HG03196 (cell line): ENCODE measurements around the gene SEMA5A.

Experiments used
- ATAC-seq: cut with Tn5 transposase; IDR thresholded peaks from one replicate; pipeline ENCODE4 v1.9.1; 2021; ENCODE audit not compliant: unreplicated experiment

Gene SEMA5A

DNA sequence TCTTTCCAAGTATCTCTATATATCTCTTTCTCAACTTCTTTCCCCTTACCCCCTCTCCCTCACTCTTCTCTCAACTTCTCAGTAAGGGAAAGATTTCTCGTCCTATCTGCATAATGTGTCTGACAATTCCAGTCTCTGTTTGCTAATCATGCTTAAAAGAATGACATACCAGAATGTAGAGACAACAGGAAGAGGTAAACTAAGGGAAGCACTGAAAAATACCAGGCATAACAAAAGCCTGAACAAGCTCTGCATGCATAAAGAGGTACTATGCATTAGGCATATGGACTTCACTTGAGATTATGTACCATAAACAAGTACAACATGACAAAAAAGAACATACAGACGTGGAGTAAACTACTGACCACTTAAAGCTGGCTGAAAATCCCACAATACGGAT, 62.6 kb downstream of the SEMA5A start:
- no peak for ATAC-seq

DNA sequence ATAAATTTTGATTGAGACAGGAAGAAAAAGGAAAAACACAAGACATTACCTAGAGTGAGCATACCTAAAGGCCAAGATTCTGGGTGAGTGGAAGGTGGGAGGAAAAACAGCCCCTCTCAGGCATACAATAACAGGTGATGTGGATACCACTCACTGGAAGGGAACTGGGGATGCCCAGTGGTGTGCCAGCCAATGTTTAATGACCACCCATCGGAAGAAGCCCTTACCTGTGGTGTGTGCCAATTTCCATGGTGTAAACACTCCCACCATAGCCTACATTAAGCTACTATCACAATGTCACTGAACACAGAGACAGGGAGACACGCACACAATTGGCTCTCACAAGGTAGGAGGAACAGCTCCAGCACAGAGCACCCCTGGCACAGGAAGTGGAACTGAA, 63.5 kb downstream of the SEMA5A start:
- no peak for ATAC-seq

DNA sequence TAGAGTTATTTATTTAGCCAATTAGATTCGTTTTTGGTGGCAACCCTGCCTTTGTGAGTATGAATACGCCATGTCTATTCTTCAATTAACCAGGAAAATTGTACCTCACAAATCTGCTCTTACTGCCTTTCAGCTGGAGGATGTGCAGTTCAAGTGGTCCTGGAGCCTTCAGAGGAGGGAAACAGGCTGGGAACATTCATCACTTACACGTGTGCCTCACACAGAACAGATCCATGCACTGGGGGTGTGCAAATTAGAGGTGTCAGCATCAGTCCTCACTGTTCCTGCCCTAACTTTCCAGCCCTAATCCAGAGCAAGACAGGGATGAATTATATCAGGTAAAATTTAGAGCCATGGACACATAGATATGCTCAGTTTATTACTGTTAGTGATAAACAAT, 65.4 kb downstream of the SEMA5A start:
- ATAC-seq = no peak

DNA sequence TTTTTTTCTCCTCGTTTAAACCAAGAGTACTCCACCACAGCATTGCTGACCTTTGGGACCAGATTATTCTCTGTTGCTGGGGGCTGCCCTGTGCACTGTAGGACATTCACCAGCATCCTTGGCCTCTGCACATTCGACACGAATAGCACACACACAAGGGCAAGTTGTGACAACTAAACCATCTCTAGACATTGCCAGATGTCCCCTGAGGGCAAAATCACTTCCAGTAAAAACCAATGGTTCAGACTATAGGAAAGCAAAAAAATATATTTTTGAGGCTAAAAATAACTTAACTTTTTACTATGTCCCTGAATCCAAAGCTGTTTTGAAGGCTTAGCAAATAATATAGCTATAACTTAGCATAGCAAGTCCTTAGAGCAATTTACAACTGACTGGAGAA, 65.9 kb downstream of the SEMA5A start:
- no peak for ATAC-seq

DNA sequence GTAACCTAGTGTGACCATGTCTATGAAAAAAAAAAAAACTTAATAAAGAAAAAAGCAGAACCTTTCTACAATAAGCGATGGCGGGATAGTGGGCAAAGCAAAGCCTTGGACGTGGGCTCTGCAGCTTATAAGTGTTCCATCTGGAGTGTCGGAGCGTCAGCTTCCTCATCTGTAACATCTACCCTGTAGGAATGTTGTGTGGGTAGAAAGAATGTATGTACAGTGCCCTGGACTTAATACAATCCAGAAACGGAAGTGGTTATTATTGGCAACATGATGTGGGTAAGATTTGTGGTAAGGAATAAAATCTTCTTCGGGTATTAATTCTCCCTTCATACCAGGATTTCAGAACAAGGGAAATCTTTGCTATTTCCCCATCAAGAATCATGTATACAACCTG, 66.5 kb downstream of the SEMA5A start:
- ATAC-seq = no peak

DNA sequence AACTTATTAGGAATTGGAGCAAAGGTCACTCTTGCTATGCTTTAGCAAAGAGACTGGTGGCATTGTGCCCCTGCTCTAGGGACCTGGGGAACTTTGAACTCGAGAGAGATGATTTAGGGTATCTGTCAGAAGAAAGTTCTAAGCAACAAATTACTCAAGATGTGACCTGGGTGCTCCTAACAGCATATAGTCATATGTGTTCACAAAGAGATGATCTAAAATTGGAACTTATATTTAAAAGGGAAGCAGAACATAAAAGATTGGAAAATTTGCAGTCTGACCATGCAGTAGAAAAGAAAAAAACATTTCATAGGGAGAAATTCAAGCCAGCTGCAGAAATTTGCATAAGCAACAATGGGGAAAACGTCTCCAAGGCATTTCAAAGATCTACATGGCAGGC, 68.3 kb downstream of the SEMA5A start:
- ATAC-seq = no peak

DNA sequence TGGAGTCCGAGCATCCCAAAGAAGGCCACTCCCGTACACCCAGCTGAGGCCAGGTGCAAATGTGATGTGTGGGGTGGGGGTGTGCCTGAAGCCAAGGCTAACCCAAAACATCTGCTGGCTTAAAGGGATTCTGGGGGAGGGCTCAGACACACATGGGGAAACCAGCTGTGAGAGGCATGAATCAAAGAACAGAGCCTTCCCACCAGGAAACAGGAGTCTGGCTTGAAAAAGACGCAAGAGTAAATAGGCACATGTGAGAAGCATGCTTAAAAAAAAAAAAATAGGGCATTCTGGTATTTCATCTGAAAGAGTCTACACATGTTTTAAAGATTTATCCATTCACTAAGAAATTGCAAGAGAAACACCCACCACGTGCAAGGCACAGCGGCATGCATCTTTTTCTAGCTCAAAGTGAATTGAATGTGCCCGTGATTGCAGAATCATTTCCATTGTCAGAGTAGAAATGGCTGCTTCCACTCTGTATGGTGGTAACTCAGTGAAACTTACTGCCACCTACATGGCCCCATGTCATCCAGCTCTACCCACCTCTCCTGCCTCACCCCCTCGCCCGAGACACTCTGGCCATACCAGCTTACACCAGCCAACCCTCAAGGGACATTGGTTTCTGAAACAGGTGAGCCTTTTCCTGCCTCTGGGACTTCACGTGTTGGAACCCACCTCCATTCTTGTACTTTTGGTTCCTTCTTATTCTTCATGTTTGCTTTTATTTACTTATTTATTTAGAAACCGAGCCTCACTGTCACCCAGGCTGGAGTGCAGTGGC, 71.5 kb downstream of the SEMA5A start:
- no peak for ATAC-seq

DNA sequence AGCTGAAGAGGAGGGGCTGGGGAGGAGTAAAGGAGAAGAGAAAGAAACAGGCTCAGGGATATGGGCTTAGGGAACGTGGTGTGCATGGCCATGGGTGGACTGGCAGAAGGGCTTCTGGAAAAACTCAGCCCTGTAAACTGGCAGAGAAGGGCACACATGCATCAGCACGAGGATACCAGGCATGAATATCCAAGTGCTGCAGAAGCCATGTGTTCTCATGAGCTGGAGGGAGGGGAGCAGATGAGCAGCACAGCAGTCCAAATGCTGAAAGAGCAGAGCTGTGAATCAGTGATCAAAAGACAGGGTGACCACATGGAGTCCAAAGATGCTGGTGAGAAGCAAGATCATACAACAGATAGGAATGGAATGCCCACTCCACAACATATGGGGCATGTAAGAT, 72.3 kb downstream of the SEMA5A start:
- ATAC-seq = no peak

- ATAC-seq = no peak
These were observed 75.5 kb downstream of the SEMA5A start for GRCh38 chr5:9470410-9470809.

GRCh38 chr5:9468060-9468388, 77.9 kb downstream of the SEMA5A start:
- ATAC-seq = no peak

DNA sequence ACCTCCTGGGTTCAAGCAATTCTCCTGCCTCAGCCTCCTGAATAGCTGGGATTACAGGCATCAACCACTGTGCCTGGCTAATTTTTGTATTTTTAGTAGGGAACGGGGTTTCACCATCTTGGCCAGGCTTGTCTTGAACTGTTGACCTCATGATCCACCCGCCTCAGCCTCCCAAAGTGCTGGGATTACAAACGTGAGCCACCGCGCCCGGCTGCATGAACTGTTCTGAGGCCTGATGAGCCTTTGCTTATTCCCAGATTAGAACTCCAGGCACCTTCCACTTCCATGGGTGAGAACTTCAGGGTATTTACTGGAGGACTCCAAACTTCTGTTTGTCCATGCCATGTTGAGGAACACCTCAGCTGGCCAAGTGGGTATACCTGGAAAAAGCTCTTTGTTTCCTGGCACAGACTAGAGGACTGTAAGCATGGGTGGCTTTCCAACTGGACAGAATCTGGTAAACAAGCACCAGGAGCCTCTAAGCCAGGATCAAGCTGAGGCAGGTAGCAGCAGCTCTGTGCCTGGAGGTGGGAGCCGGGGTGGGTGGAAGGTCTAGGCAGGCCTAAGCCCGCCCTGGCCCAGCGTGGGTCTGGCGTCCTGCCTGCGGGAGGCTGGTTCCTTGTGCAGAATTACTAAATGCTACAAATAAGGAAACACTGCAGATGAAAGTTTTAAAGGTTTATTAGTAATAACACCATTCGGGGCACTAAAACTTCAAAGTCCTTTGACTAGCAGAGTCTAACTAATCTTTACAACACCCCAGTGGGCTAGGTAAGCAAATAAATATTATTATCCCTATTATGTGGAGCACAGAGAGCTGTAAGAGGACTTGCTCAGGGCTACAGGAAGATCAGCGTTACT, 78.4 kb downstream of the SEMA5A start:
- ATAC-seq = no peak

GRCh38 chr5:9466697-9467096, 79.2 kb downstream of the SEMA5A start:
- no peak for ATAC-seq

- ATAC-seq = no peak
These were observed 81.4 kb downstream of the SEMA5A start for GRCh38 chr5:9464478-9464877.

DNA sequence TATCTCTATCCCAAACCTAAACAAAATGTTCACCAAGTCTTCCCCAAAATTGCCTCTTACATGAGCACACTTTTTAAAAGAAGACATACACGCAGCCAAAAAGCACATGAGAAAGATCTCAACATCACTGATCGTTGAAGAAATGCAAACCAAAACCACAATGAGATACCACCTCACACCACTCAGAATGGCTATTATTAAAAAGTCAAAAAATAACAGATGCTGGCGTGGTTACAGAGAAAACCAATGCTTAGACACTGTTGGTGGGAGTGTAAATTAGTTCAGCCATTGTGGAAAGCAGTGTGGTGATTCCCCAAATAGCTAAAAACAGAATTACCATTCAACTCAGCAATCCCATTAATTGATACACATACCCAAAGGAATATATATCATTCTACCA, 83.8 kb downstream of the SEMA5A start:
- no peak for ATAC-seq

DNA sequence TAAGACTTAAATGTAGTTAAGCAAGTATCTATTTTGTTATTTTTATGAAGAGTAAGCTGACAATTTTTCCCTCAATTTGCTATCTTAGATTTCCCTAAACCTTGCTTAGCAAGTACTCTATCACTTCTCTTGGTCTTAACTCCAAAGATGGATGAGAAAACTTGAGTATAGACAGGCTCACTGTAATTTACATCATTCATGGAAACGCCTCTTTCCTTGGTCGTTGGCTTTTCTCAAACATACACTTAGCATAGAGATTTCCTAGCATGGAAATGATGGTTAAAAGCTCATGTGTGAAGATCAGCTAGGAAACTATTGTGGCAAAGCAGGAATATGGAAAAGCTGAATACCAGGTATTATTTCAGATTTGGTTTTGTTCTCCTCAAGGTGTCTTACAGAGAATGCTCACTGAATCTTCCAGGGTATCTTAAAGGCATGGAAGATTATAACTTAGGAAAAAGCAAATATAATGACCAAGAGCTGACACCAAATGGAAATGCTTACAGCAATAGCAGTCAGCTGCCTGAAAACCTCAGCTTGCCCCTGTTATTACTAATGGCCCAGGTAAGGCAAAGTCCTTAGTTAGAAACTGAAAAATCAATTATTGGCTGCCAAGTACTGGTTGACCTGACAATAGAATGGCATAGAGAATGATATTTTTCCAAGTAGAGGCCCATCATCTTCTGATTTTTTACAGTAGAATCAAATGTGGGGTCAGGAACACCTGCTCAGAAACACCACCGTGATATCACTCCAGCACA, 84.8 kb downstream of the SEMA5A start:
- no peak for ATAC-seq

DNA sequence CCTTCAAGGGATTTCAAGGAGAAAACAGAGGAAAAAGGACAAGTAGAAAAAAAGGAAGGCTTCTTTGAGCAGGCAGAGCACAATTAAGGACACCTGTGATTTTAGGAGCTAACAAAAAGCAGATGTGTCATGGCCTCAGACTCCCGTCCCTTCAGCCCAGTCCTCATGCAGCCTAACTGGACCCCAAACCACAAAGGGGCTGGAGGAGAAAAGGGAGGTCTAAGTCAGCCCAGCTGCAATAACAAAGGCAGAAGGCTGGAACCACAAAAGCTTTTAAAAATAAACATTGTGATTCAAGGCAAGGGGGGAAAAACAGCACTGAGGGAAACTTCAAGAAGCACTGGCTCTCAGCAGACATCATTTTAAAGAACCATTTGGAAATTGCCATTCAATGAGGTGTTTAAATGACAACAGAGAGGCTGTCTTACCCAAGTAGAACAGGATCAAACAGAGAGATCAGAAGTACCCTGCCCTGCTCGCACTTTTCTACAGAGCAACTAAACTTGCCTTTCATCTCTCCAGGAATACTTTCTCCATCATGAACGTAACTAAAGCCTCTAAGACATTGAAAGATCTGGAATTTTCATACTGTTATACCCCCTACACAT, 89.3 kb downstream of the SEMA5A start:
- ATAC-seq = no peak

DNA sequence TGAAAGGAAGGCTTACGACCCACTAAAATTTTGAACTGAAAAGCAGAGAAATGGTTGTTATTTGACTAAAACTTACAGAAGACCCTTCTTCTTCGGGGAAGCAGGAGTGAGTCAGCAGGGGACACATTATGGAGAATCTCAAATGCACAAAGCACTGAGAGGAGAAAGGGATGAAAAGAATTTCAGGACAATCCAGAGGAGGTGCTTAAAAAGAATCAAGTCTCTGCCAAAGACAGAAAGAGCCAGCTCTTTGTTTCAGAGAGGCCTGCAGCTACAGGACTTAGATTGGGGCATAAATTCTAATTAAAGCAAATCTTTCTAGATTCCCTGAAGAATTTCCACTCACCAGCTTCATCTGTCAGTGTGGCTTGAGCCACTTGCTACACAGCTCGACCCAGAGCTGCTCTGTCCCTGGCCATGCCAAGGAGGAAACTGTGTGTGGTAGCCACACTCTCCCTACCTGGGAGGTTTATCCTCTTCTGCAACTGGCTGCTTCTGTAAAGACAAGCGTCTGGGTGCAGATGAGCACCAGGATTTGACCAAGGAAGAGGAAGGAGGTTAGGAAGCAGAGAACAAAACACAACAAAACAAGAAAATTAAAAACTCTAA, 89.9 kb downstream of the SEMA5A start:
- ATAC-seq = no peak

GRCh38 chr5:9454491-9454890, 91.4 kb downstream of the SEMA5A start:
- no peak for ATAC-seq

- ATAC-seq = no peak
These were observed 91.8 kb downstream of the SEMA5A start for GRCh38 chr5:9454012-9454481.

- no peak for ATAC-seq
These were observed 92.3 kb downstream of the SEMA5A start for GRCh38 chr5:9453480-9454011.

- ATAC-seq = no peak
These were observed 93.7 kb downstream of the SEMA5A start for GRCh38 chr5:9452181-9452580.
